NCI-H82 treated with DMSO at 0.1 percent for 48 hours (cell line): ENCODE measurements around the gene NAALADL2.

Experiments
- DNase-seq: peaks from one replicate; lab custom pipeline; 2025; ENCODE audit not compliant: unreplicated experiment; lab: John Stamatoyannopoulos, UW

The NAALADL2 gene

GRCh38 chr3:175619369-175619768 lies 760.2 kb downstream of the NAALADL2 start:
- DNase-seq = no peak

GRCh38 chr3:175620093-175620492 lies 761.0 kb downstream of the NAALADL2 start:
- DNase-seq = no peak

DNA sequence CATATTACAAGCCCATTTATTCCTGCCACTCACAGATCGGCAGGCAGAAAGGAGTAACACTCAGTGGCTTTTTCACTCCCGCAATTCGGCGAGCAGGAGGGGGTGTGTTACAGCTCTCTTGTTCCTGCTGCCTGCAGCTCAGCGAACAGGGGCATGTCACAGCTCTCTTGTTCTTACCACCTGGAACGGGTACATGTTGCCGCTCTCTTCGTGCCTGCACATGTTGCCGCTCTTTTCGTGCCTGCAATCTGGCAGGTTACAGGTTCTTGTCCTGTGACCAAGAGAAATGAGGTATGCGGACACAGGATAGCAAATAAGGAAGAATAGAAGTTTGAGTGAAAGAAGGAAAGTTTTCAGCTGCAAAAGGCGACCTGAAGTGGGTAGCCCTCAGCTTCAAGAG lies 761.4 kb downstream of the NAALADL2 start:
- no peak for DNase-seq

- no peak for DNase-seq
These were observed 781.8 kb downstream of the NAALADL2 start for GRCh38 chr3:175640958-175641357.

DNA sequence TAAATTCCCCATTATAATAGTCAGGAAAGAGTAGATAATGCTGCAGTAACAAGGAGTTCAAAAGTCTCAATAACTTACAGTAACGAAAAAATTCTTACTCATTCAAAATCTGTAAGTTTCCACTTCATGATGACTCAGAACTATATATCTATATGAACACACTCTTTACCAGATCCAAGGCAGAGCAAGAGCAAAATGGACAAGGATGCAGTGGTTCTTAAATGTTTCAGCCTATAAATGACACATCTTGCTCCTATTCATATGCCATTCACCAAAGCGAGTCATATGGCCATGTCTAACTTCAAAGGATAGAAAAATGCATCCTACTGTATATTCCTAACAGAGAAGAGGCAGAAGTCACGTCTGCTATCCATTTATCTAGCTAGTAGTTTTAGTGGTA lies 787.7 kb downstream of the NAALADL2 start:
- DNase-seq = no peak

- DNase-seq = no peak
These were observed 789.8 kb downstream of the NAALADL2 start for GRCh38 chr3:175648899-175649298.

- no peak for DNase-seq
These were observed 792.6 kb downstream of the NAALADL2 start for GRCh38 chr3:175651716-175652115.

DNA sequence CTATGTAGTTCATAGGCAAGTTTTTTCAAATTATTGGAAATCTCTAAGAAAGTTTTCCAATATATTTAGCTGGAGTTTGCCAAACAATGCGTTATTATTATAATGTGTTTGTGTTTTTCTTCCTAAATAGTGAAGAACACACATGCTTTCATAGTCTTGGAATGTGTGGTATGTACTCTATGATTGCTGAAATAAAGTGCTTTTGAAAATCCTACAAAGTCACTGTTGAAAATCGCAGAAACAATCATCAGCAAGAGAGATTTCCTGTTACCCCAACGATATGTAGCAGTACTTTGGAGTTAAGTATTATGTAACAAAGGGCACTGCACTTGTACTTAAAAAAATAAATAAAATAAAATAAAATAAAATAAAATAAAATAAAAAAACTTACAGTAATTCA lies 796.2 kb downstream of the NAALADL2 start:
- no peak for DNase-seq

DNA sequence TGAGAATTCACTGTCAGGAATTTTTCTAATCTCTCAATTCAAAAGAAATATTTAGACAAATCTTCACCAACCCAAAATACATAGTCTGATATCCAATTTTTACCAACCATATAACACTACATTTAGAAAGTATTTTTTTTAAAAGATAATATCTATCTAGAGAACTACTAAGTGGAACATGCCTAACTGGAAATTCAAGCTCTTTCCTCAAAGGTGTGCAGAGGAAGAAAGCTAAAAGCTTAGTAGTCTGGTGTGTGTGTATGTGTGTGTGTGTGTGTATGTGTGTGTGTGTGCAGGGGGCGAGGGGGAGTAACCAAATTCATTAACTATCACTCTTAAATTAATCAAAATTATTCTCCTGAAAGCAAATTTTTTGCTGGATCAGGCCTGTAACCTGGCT lies 797.3 kb downstream of the NAALADL2 start:
- DNase-seq = no peak

DNA sequence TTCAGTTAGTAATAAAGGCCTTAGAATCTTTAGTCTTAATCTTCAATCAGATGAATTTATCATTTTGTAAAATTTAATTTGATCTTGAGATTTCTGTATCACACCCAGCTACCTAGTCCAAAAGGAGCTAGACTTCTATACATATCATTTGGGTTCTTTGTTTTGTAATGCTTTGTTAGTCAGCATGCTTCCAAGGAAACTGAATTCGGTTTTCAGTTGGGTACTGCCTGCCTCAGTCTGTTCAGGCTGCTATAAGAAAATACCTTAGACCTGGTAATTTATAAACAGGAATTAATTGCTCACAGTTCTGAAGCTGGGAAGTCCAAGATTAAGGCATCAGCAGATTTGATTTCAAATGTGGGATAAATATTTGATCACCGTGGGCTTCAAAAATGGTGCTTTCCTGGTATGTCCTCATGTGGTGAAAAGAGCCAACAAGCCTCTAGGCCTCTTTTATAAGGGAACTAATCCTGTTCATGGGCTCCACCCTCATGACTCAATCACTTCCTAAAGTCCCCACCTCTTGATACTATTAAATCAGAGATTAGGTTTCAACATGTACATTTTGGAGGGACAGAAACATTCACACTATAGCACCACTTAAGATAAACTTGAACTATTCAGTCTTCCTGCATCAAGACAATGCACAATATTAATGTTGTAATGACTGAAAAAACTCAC lies 800.7 kb downstream of the NAALADL2 start:
- no peak for DNase-seq

GRCh38 chr3:175662815-175663214 lies 803.7 kb downstream of the NAALADL2 start:
- no peak for DNase-seq

GRCh38 chr3:175664911-175665310 lies 805.8 kb downstream of the NAALADL2 start:
- no peak for DNase-seq

DNA sequence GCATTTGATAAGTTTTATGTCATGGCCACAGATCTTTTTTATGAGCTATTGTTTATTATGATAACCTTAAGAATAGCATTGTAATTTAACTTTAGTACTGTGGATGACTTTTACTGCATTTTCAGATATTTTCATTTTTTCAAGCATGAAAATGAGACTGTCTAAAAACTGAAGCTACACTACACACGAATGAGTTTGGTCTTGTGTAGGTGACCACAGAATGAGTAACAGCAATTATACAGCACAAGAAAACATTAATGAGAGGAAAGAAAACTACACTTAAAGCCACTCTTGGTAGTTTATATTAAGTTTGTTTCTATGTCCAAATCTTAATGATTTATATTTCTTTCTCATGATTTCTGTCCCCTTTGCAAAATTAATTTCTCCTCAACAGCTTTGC lies 809.2 kb downstream of the NAALADL2 start:
- no peak for DNase-seq

- no peak for DNase-seq
These were observed 811.4 kb downstream of the NAALADL2 start for GRCh38 chr3:175670557-175670956.

DNA sequence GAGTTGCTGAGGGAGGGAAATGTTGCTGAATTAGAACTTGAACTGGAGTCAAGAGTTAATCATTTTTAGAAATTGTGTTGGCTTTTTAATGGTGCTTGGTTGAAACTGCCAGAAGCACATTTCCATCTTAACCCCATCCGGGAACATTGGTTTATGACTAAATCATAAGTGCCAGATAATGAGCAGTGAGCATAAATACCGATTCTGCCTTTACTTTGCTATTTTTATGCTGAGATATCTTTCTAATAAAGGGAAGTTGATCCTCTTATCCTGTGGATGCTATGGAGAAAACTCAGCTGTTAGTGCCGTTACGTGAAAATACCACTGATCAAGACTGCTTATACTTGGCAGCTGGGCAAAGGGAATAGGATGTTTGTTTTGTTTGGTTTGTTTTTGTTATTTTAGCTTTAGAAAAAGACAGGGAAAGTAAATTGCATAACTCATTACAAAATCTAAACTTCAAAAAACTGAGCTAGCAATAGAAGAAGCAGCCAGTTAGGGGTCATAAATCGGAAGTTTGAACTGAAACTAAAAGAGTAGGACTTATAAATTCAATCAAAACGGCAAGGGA lies 813.1 kb downstream of the NAALADL2 start:
- no peak for DNase-seq

GRCh38 chr3:175679568-175679967 lies 820.4 kb downstream of the NAALADL2 start:
- DNase-seq = no peak

GRCh38 chr3:175692256-175692655 lies 833.1 kb downstream of the NAALADL2 start:
- DNase-seq = no peak

DNA sequence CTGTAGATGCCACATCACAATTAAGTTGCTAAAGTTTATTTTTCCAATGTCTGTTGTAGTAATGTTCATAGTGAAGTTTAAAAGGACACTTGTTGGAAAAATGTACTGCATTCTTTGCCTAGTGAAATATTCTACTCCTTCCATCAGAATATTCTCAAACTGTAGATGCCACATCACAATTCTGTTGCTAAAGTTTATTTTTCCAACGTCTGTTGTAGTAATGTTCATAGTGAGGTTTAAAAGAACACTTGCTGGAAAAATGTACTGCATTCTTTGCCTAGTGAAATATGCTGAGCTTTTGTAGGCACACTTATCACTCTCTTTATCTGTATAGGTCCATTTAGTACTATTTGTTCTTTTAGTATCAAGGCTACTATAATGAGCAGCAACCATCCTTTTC lies 836.1 kb downstream of the NAALADL2 start:
- no peak for DNase-seq

DNA sequence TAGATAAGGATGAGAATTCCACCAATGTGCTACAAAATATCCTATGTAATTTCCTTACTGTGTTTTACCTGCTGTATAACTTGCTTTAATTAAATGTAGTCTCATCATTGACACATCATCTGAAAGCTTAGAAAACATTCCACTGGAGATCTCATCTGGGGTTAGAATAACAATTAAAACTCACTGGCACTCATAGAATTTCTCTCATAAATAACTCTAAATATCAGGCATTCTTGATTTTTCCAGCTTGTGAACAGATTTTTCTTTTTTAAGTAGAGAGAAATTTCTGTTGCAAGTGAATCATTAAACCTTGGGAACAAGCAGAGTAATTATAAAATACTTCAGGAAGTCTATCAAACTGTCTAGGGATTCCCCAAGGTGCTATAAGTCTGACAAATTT lies 843.8 kb downstream of the NAALADL2 start:
- DNase-seq = no peak

DNA sequence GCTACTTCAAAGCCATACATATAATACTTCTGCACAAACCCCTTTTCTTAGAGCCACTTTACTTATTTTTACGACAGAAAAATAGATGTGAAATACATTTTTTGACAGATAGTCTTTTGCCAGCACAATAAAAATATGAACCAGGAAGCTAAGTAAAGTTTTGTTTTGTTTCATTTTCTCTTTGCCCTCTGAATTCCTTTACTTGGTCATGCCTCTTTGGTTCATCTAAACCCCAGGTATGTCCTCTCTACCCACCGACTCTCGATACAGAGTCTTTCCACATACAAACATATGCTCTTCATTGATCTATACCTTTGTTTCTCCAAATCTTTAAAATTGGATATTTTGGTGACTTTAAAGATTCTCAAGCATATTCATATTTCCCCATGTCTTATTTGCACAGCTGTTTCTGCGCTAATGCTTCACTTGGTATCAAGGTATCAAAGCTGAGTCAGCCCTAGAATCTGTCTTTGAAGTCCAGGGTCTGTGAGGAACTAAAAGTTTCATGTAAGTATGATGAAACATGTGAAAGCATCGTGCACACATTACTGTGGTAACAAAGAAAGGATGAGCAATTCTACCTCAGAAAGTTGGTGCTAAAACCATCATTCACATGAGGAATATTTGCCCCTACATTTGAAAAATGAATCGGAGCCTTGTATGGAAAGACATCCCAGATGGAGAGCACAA lies 845.4 kb downstream of the NAALADL2 start:
- no peak for DNase-seq

- DNase-seq = no peak
These were observed 854.1 kb downstream of the NAALADL2 start for GRCh38 chr3:175713268-175713667.

GRCh38 chr3:175716446-175716845 lies 857.3 kb downstream of the NAALADL2 start:
- DNase-seq = no peak
